NCI-H2196 treated with DMSO at 0.1 percent for 48 hours (cell line): ENCODE measurements around the gene OR52J3.
A peak's percentile ranks its signal among the peaks of the same experiment; 100 is the strongest.
"Not testable (repeated sequence)": the region's sequence is repeated elsewhere in the genome, so short reads cannot be mapped to it uniquely, and the experiment has no call there.

Source experiments
- DNase-seq: peaks from one replicate; lab custom pipeline; 2025; ENCODE audit not compliant: unreplicated experiment; lab: John Stamatoyannopoulos, UW

Gene OR52J3

GRCh38 chr11:5046226-5046625, at the start of gene OR52J3:
OR52J3 (plus strand) TSS chr11:5046526; CDS start chr11:5046526, 0 bp downstream.
- no peak for DNase-seq

- peak; percentile 55 for DNase-seq
Measured at GRCh38 chr11:5004424-5005274, 41.7 kb upstream of the OR52J3 start.

- no peak for DNase-seq
Measured at GRCh38 chr11:5007561-5007960, 38.8 kb upstream of the OR52J3 start.

GRCh38 chr11:5011254-5011653, 35.1 kb upstream of the OR52J3 start:
- no peak for DNase-seq

- no peak for DNase-seq
Measured at GRCh38 chr11:5013012-5013411, 33.3 kb upstream of the OR52J3 start.

- no peak for DNase-seq
Measured at GRCh38 chr11:5021996-5022395, 24.3 kb upstream of the OR52J3 start.

- DNase-seq, result no peak
Measured at GRCh38 chr11:5036669-5037068, 9.7 kb upstream of the OR52J3 start.

- no peak for DNase-seq
Measured at GRCh38 chr11:5037926-5038325, 8.4 kb upstream of the OR52J3 start.

GRCh38 chr11:5038341-5038740, 8.0 kb upstream of the OR52J3 start:
- DNase-seq, result no peak

- no peak for DNase-seq
Measured at GRCh38 chr11:5040876-5041275, 5.5 kb upstream of the OR52J3 start.

GRCh38 chr11:5042091-5042490, 4.2 kb upstream of the OR52J3 start:
- DNase-seq, result no peak

GRCh38 chr11:5043380-5043779, 2.9 kb upstream of the OR52J3 start:
- DNase-seq, result no peak

- DNase-seq, result no peak
Measured at GRCh38 chr11:5046754-5047330, 516 bp downstream of the OR52J3 start.

- DNase-seq, result not testable (repeated sequence)
Measured at GRCh38 chr11:5058679-5059078, 12.4 kb downstream of the OR52J3 start.

GRCh38 chr11:5059391-5059790, 13.1 kb downstream of the OR52J3 start, which contains the start of gene OR52E2:
OR52E2 (minus strand) TSS chr11:5059627; CDS start chr11:5059627, 0 bp downstream.
- DNase-seq, result no peak

GRCh38 chr11:5065027-5065426, 18.7 kb downstream of the OR52J3 start:
- no peak for DNase-seq

- DNase-seq, result no peak
Measured at GRCh38 chr11:5069272-5069671, 22.9 kb downstream of the OR52J3 start, which contains the start of gene OR52E1. OR52E1 (plus strand) TSS chr11:5069572.

GRCh38 chr11:5071799-5072198, 25.5 kb downstream of the OR52J3 start:
- DNase-seq, result no peak

GRCh38 chr11:5081405-5081804, 35.1 kb downstream of the OR52J3 start:
- DNase-seq, result no peak

- DNase-seq, result no peak
Measured at GRCh38 chr11:5083602-5084001, 37.3 kb downstream of the OR52J3 start.

- DNase-seq, result no peak
Measured at GRCh38 chr11:5088556-5088955, 42.2 kb downstream of the OR52J3 start.

GRCh38 chr11:5090668-5091067, 44.3 kb downstream of the OR52J3 start:
- no peak for DNase-seq
